ENCODE data around the gene RASA4B.
"Not testable (repeated sequence)": the region's sequence is repeated elsewhere in the genome, so short reads cannot be mapped to it uniquely, and the experiment has no call there.

Gene RASA4B

DNA sequence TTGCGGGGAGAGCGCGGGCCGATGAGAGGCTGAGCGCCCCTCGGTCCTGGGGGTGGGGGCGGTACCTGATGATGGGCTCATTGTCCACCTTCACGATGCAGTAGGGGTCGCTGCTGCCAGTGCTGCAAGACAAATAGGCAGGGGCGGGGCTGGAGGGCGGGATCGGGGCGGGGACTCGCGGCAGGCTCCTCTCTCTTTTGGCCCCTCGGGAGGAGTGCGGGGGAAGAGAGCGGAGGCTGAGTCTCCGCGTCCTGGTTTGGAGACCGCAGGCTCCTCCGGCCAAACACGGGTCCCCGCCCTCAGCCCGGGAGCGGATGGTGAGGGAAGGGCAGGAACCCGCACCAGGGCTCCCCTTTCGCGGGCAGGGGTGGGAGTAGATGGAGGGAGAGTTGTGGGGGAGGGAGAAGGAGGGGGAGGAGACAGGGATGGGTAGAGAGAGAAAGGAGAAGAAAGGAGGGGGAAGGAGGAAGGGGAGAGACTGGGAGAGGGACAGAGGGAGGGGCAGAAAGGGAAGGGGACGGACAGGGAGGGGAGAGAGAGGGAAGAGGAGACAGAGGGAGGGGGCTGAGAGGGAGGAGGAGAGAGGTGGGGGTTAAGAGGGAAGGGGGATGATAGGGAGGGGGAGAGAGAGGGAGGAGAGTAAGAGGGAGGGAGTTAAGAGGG lies 5.6 kb downstream of the RASA4B start:
- not testable (repeated sequence) for DNase-seq (ENCODE audit: low spot score)

- DNase-seq (ENCODE audit: low spot score) = not testable (repeated sequence)
Observed at GRCh38 chr7:102510575-102510974, 7.0 kb downstream of the RASA4B start.

DNA sequence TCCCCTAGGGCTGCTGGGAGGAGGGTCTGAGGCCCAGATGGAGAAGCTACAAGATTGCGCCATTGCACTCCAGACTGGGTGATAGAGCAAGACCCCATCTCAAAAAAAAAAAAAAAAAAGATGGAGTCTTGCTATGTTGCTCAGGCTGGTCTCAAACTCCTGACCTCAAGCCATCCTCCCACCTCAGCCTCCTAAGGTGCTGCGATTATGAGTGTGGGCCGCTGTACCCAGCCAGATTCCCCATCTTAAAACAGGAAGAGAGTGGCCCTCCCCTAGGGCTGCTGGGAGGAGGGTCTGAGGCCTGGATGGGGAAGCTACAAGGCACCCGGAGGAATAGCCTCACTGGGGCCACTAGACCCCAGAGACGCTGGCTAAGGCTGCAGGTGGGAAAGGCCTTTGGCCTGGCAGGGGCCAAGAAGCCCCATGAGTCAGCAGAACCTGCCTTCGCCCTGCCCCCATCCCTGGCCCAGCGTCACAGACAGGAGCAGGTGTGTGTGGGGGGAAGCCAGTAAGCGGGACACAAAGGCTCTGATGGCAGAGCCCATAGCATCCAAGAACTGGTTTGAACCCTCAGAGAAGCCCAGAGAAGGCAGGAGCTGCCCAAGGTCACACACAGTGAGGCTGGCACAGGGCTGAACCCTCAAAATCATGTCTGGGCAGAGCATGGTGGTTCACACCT lies 10.0 kb downstream of the RASA4B start:
- not testable (repeated sequence) for DNase-seq (ENCODE audit: low spot score)

GRCh38 chr7:102505298-102506185 lies 12.0 kb downstream of the RASA4B start:
- DNase-seq (ENCODE audit: low spot score) = not testable (repeated sequence)

- DNase-seq (ENCODE audit: low spot score) = not testable (repeated sequence)
Observed at GRCh38 chr7:102503141-102503540, 14.4 kb downstream of the RASA4B start.

DNA sequence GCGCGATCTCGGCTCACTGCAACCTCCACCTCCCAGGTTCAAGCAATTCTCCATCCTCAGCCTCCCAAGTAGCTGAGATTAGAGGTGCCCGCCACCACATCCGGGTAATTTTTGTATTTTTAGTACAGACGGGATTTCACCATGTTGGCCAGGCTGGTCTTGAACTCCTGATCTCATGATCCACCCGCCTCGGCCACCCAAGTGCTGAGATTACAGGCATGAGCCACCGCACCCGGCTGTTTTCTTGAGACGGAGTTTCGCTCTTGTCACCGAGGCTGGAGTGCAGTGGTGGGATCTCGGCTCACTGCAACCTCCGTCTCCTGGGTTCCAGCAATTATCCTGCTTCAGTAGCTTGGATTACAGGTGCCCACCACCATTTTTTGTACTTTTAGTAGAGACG lies 19.3 kb downstream of the RASA4B start:
- DNase-seq (ENCODE audit: low spot score) = not testable (repeated sequence)

- DNase-seq (ENCODE audit: low spot score) = not testable (repeated sequence)
Observed at GRCh38 chr7:102497308-102497707, 20.3 kb downstream of the RASA4B start.

DNA sequence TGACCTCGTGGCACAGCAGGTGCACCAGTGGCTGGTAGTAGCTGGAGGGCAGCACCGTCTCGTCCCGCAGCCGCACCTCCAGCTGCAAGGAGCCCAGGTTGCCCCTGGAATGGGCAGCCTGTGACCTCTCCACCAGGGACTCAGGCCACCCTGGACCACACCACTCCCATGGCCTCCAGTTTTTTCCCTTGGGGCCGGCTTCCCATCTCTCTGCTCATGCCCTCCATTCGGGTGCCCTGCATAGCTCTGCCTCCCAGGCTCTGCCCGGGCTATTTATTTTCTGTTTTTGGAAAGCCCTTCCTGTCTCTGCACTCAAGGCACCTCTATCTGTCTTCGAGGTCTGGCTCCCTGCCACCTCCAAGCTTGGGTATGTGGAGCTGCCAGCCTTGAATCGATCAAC lies 20.7 kb downstream of the RASA4B start:
- DNase-seq (ENCODE audit: low spot score) = not testable (repeated sequence)

DNA sequence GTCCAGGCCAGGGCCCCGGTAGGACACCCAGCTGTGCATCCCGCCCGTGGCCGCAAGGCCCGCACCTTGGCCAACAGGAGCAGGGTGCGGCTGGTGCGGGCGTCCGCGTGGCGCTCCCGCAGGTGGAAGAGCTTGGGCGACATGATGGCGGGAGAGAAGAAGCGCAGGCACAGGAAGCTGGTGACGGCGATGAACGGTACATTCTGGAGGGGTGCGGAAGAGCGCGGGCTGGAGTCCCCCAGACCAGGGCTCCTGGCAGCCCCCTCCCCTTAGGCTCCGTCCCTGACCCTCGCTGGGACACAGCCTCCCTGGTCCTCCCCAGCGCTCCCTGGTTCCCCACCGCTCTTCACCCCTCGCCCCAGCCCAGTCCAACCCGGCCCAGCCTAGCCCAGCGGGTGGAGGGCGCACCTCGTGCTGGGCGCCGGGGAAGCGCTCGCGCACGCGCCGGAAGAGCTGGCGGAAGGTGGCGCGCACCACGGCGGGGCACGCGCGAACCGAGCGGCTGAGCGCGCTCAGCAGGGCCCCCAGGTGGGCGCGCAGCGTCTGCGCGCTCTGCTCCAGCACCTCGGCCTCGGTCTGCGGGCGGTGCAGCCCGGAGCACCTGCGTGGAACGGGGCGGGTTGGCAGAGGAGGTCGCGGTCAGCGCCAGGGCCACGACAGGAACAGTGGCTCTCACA lies 23.0 kb downstream of the RASA4B start:
- DNase-seq (ENCODE audit: low spot score) = not testable (repeated sequence)

GRCh38 chr7:102494026-102494425 lies 23.6 kb downstream of the RASA4B start:
- DNase-seq (ENCODE audit: low spot score) = not testable (repeated sequence)

DNA sequence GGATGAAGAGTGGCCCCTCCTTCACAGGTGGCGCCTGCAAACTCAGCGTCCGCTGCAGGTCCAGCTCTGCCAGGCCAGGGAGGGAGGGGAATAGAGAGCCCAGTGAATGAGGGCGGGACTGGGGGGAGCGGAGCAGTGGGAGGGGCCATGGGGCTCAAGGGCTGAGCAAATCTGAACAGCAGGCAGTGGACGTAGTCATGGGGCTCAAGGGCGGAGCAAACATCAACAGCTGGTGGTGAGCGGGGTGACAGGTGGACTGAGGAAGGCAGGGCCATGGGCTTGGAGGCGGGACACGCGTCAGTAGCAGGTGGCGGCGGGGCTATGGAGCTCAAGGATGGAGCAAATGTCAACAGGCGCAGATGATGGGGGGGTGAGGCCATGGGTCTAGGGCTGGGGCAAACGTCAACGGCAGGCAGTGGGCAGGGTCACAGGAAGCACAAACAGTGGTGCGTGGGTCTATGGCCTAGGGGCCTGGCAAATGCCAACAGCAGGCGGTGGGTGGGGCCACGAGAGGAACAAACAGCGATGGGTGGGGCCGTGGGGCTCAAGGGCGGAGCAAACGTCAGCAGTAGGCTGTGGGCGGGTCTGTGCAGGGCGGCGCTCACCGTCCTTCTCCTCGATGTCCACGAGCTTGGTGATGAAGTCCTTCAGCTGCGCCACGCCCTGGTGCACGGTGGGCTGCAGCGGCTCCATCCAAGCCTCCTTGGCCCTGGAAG lies 24.2 kb downstream of the RASA4B start:
- not testable (repeated sequence) for DNase-seq (ENCODE audit: low spot score)

GRCh38 chr7:102490529-102491075 lies 27.0 kb downstream of the RASA4B start:
- not testable (repeated sequence) for DNase-seq (ENCODE audit: low spot score)

DNA sequence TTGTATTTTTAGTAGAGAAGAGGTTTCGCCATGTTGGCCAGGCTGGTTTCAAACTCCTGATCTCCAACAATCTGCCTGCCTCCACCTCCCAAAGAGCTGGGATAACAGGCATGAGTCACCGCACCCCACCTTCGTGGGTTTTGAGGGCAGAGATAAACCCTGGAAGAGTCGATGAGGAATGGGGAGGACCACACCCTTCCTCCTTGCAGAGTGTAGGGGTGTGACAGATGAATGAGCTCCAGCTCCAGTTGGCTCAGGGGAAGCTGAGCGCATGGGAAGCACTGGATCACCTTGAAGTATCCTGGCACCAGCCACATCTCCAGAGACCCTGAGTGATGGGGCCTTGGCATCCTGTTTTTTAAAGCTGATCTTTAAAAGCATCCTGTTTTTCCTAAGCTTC lies 33.3 kb downstream of the RASA4B start:
- not testable (repeated sequence) for DNase-seq (ENCODE audit: low spot score)

- not testable (repeated sequence) for DNase-seq (ENCODE audit: low spot score)
Observed at GRCh38 chr7:102481962-102482361, 35.6 kb downstream of the RASA4B start.

DNA sequence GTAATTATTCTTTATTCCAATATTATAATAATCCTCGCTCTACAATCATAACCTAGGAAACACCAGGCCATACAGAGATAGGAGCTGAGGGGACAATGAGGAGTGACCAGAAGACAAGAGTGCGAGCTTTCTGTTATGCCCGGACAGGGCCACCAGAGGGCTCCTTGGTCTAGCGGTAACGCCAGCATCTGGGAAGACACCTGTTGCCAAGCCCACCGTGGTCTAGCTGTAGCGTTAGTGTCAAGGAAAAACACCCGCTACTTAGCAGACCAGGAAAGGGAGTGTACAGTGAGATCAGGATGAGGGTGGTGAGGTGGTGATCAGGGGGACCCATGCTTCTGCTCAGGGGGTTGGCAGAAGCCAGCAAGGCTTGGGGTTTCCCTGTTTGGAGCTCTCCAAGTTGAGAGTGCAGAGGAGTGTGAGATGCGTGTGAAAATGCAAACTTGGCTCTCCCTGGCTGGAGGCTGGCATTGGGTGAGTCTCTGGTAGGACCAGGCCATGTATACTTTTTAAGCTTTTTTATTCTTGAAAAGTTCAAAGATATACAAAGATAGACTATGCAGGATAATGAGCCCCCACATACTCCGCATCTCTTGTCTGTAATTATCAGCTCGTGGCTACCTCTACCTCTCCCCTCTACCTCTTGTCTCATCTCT lies 37.5 kb downstream of the RASA4B start:
- DNase-seq (ENCODE audit: low spot score) = not testable (repeated sequence)

DNA sequence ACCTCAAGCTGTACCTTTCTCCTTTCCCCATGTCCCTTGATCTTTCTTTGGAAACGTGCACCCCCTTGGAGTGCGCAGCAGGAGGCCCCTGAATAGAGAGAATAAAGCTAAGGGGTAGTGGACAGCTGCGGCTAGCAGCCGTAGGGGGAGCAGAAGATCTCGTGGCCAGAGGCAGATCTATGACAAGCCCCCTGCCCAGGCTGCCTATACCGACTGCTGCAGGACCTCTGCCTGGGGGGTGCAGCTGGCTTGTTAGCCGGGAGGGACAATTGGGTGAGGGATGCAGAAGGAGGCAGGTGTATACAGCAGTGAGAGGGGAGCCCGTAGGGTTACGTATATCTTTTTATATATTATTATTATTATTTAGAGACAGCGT lies 38.4 kb downstream of the RASA4B start:
- DNase-seq (ENCODE audit: low spot score) = not testable (repeated sequence)

DNA sequence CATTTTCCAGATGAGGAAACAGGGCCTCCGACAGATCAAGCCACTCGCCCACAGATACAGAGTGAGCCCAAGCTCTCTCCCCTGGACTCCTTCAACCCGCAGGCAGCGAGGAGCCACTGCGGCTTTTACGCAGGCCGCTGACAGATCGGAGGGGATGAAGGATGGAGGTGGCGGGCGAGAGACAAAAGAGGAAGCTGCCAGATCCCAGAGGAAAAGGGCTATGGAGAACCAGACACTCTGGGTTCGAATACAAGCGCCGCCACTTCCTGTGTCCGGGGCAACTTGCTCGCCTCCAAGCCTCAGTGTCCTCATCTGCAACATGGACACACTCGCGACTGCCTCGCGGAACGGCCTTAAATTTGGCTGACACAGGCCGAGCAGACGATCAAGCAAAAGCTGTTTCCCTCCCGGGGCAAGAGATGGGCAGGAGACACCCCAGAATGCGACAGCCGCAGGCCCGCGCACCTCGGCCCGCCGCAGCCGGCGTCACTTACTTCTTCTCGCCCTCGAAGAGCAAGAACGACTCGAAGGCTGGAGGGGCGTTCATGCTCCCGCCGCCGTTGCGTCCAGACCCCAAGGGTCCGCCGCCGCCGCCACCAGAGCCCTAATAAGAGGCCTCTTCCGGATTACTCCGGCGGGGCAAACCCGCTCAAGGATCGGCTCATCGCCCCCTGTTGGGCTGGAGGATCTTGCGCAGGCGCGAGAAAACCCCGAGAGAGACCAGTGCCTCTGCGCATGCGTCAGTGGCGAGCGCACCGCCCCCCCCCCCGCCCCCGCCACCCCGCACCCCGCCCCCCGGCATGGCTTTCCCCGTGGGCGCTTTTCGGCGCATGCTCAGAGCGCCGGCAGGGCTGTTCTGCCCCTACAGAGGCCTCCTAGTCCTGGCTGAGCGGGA lies 39.0 kb downstream of the RASA4B start, which contains the start of gene POLR2J:
Gene POLR2J, minus strand, starts transcription at position 609 of the 895 bp plus-strand sequence. Its CDS starts 62 bp downstream, at position 547.
- not testable (repeated sequence) for DNase-seq (ENCODE audit: low spot score)

- not testable (repeated sequence) for DNase-seq (ENCODE audit: low spot score)
Observed at GRCh38 chr7:102474736-102475435, 42.7 kb downstream of the RASA4B start.

- DNase-seq (ENCODE audit: low spot score) = not testable (repeated sequence)
Observed at GRCh38 chr7:102474116-102474515, 43.5 kb downstream of the RASA4B start.

All from AG20443 (cell line).